Activated naive CD4-positive, alpha-beta T cell treated with anti-CD3 and anti-CD28 coated beads, Interleukin-2, amount 50 U/mL, for 24 hours (primary cell): Measurements from ENCODE around the gene TLCD3B.
A peak's percentile ranks its signal among the peaks of the same experiment; 100 is the strongest.
"Not testable (repeated sequence)": the region's sequence is repeated elsewhere in the genome, so short reads cannot be mapped to it uniquely, and the experiment has no call there.

ENCODE experiments used
- H3K27ac Mint-ChIP-seq: one replicate; pipeline ENCODE4 v1.8.0; 2021; ENCODE audit warnings: mild to moderate bottlenecking, mixed read lengths
- H3K27me3 Mint-ChIP-seq: one replicate; pipeline ENCODE4 v1.8.0; 2021; ENCODE audit warnings: mixed read lengths
- H3K36me3 Mint-ChIP-seq: one replicate; pipeline ENCODE4 v1.8.0; 2021; ENCODE audit warnings: mixed read lengths
- H3K4me1 Mint-ChIP-seq: one replicate; pipeline ENCODE4 v1.8.0; 2021; ENCODE audit warnings: mixed read lengths
- H3K4me3 Mint-ChIP-seq: one replicate; pipeline ENCODE4 v1.8.0; 2021; ENCODE audit warnings: mild to moderate bottlenecking, mixed read lengths
- H3K9me3 Mint-ChIP-seq: one replicate; pipeline ENCODE4 v1.8.0; 2021; ENCODE audit warnings: mixed read lengths

TLCD3B gene

DNA sequence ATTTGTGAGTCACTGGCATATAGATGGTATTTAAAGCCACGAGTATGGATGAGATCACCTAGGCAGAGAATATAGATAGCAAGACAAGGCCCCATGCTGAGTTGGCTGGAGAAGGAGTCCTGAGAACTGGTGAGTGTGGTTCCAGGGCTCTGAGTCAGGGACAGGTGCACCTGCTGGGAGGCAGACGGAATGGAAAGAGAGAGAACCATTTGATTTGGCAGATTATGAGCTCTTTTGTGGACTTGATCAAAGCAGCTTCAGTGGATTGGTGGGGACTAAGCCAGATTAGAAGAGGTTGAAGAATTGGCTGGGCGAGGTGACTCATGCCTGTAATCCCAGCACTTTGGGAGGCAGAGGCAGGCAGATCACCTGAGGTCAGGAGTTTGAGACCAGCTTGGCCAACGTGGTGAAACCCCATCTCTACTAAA is 12.3 kb downstream of the TLCD3B start:
- H3K27ac Mint-ChIP-seq, result no peak overlapping the region
- no peaks in the 10 kb centered on the region for H3K9me3 Mint-ChIP-seq
- H3K36me3 Mint-ChIP-seq, result no peaks in the 10 kb centered on the region
- H3K27me3 Mint-ChIP-seq, result no peaks in the 10 kb centered on the region
- peaks cover 6% of the 10 kb centered on the region for H3K4me1 Mint-ChIP-seq
- no peak overlapping the region for H3K4me3 Mint-ChIP-seq

DNA sequence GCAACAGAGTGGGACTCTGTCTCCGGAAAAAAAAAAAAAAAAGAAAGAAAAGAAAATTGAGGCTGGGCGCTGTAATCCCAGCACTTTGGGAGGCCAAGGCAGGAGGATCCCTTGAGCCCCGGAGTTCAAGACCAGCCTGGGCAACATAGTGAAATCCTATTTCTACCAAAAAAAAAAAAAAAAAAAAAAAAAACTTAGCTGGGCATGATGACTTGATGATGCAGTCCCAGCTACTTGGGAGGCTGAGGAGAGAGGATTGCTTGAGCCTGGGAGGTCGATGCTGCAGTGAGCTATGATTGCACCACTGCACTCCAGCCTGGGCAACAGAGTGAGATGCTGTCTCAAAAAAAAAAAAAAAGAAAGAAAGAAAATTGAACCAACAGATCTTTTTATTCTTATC is 13.1 kb downstream of the TLCD3B start:
- H3K4me1 Mint-ChIP-seq, H3K27ac Mint-ChIP-seq, H3K27me3 Mint-ChIP-seq, H3K9me3 Mint-ChIP-seq, H3K4me3 Mint-ChIP-seq, H3K36me3 Mint-ChIP-seq: not testable (repeated sequence)

DNA sequence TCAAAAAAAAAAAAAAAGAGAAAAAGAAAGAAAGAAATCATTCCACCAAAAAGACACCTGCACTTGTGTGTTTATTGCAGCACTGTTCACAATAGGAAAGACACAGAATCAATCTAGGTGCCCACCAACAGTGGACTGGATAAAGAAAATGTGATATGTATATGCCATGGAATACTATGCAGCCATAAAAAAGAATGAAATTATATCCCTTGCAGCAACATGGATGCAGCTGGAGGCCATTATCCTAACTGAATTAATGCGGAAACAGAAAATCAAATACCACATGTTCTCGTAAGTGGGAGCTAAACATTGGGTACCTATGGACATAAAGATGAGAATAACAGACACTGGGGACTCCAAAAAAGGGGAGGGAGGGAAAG is 13.8 kb downstream of the TLCD3B start:
- H3K4me3 Mint-ChIP-seq, result no peak overlapping the region
- no peak overlapping the region for H3K27ac Mint-ChIP-seq
- no peaks in the 10 kb centered on the region for H3K36me3 Mint-ChIP-seq
- H3K27me3 Mint-ChIP-seq, result no peaks in the 10 kb centered on the region
- H3K9me3 Mint-ChIP-seq, result no peaks in the 10 kb centered on the region
- H3K4me1 Mint-ChIP-seq, result peaks cover 6% of the 10 kb centered on the region

DNA sequence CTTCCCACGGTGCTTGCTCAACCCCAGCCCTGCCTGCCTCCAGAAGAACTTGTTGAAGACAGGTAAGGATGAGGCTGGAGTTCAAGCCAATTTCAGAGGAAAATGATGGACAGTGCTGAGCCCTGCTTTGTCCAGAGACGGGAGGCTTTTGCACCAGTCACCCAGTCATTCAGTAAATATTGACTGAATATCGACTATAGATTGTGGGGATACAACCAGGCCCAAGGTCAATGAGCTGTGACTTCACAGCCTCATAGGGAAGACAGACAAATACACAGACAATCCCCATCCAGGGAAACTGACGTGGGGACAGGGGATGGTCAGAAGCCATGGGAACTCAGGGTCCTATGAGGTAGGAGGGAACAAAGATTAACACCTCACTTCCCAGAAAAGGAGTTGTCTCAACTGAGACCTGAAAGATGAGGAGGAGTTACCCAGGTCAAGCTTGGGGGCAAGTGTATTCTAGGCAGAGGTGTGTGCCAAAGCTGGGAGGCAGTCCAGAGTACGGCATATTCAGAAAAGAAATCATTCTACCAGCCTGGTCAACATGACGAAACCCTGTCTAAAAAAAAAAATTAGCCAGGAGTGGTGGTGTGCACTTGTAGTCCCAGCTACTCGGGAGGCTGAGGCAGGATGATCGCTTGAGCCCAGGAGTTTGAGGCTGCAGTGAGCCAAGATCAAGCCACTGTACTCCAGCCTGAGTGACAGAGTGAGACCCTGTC is 14.4 kb downstream of the TLCD3B start:
- Mint-ChIP-seq H3K27ac (peak overlapping the region; percentile 46), H3K9me3 (no peaks in the 10 kb centered on the region), H3K4me3 (no peak overlapping the region), H3K4me1 (peaks cover 10% of the 10 kb centered on the region), H3K27me3 (peaks cover 2% of the 10 kb centered on the region), H3K36me3 (no peaks in the 10 kb centered on the region)

DNA sequence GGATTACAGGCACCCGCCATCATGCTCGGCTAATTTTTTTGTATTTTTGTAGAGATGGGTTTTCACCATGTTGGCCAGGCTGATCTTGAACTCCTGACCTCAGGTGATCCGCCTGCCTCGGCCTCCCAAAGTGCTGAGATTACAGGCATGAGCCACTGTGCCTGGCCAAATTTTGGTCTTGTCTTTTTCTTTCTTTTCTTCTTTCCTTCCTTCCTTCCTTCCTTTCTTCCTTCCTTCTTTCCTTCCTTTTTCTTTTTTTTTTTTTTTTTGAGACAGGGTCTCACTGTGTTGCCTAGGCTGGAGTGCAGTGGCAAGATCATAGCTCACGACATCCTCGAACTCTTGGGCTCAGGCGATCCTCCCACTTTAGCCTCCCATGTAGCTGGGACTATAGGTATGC is 15.6 kb downstream of the TLCD3B start:
- H3K9me3 Mint-ChIP-seq, H3K36me3 Mint-ChIP-seq, H3K4me1 Mint-ChIP-seq, H3K27me3 Mint-ChIP-seq, H3K4me3 Mint-ChIP-seq: not testable (repeated sequence)
- H3K27ac Mint-ChIP-seq, result peak overlapping the region; percentile 74

DNA sequence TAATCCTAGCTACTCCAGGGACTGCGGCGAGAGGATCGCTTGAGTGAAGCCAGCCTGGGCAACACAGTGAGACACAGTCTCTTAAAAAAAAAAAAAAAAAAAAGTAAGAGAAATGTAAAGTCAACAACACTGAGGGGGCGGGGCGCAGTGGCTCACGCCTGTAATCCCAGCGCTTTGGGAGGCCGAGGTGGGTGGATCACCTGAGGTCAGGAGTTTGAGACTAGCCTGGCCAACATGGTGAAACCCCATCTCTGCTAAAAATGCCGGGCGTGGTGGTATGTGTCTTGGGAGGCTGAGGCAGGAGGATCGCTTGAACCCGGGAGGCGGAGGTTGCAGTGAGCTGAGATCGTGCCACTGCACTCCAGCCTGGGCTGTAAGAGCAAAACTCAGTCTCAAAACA is 18.5 kb downstream of the TLCD3B start:
- H3K4me3 Mint-ChIP-seq, H3K27me3 Mint-ChIP-seq, H3K9me3 Mint-ChIP-seq, H3K36me3 Mint-ChIP-seq, H3K27ac Mint-ChIP-seq, H3K4me1 Mint-ChIP-seq: not testable (repeated sequence)

DNA sequence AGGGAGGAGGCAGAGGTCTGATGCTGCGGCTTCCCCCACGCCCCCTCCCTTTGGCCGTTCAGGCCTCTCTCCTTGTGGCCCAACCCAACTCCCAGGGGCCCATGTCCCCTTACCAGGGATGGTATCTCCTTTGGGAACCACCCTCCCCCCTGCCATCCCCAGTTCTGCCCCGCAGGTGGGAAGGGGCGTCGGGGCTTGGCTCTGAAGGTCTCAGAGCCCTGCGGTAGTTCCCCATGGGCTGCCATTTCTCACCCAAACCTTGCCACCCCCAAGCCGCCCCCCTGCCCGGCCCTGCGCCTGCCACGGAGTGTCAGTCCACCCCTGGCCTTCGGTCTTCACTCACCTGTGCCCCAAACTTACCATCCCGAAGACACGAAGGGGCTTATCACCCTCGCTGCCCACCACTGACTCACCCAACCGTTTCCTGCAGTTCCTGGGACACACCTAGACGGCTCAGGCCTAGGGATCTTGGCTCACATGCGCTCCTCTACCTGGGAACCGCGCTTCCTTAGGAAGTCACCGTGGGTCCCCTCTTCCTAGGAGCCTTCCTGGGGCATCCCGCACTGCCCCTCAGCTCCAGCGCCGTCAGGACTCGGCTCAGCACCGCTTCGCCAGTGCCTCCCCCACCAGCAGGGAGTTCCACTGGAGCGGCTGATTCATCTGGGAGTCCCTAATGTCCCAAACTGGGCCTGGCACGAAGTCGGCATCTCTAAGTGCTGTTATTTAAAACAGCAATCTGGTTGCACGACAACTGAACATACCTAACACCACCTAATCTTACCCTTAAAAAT is 19.2 kb downstream of the TLCD3B start:
- no peaks in the 10 kb centered on the region for H3K36me3 Mint-ChIP-seq
- H3K27me3 Mint-ChIP-seq, result peaks cover 5% of the 10 kb centered on the region
- peak overlapping the region; percentile 84 for H3K27ac Mint-ChIP-seq
- H3K4me1 Mint-ChIP-seq, result peaks cover 5% of the 10 kb centered on the region
- peak overlapping the region; percentile 85 for H3K4me3 Mint-ChIP-seq
- H3K9me3 Mint-ChIP-seq, result no peaks in the 10 kb centered on the region

DNA sequence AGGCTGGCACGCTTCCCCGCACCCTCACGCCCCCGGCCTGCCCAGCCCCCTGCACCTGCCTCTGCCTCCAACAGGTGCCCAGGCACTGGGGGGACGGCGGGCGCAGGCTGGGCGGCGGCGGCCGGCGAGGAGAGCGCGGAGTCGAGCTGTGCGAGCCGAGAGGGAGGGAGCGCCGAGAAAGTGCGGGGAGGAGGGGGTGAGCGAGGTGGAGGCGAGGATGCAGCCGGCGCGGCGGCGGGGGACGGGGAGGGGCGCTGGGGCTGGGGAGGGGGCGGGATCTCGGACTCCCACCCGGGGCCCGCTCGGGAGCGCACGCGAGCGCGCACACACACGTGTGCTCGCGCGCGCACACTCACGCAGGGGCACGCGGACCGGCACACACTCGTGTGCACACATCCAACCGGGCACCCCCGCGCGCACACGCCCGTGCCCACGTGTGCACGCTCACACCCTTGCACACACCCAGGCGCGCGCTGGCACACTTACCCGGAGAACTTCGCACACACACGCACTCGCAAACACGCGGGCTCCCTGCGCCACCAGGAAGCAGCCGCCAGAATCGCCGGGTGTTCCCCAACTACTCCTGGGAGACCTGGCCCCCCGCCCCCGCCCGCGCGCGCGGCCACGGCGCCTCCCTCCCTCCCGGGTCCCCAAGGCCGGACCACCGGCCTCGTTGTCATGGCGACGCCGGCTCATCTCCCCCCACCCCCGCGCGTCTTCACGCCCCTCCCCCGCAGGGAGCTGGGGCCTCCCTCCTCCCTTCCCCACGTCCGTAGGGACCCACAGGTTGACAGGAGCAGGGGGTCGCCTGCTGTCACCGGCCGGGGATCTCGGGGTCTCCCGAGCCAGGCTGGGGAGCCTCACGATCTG is 20.0 kb downstream of the TLCD3B start, which contains the start of gene DOC2A:
DOC2A (minus strand) TSS at position 184 of the 870 bp plus-strand sequence. CDS start 805 bp downstream, outside the sequence.
- Mint-ChIP-seq H3K4me3 (peak within 1 kb of the TSS; percentile 85), H3K27me3 (peaks cover 5% of the 10 kb centered on the region), H3K9me3 (no peaks in the 10 kb centered on the region), H3K36me3 (no peaks in the 10 kb centered on the region), H3K4me1 (peaks cover 5% of the 10 kb centered on the region), H3K27ac (no peak within 1 kb of the TSS)

DNA sequence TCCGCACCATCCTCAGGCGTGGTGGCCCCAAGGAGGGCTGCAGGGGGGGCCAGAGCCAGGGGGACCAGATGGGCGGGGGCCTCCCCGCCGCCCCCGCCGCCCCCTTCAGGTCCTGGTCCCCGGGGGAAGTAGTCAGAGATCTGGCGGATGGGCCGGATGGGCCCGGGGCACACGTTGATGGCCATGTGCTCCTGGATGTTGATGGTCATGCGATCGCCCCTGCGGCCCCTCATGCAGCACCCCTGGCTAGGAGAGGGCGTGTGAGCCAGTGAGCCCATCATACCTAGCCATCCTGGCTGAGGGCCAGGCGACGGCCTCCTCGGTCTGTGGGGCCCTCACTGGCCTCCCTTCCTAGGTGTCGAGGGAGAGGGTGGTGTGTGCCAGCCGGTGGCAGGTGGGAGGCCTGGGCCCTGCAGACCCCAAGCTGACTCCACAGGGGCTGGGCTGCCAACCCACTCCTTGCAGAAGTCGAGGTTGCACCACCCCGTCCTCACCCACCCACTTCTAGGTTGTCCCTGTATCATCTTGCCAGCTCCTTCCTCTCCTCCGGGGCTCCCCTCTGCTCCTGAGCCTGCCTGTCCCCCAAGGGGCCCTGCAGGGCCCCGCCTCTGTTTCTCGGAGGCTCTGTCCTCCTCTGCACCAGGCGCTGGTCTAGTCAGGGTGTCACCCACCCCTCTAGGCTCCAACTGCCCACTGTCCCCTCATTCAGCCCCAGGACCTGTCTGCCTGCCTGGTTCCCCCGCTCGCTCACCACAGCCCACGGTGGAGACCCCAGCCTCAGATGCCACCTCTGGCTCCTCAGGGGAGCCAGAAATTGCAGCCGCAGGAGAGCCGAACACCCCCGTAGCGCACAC is 20.9 kb downstream of the TLCD3B start:
- H3K27ac Mint-ChIP-seq, result no peak overlapping the region
- no peaks in the 10 kb centered on the region for H3K9me3 Mint-ChIP-seq
- peak overlapping the region; percentile 78 for H3K4me3 Mint-ChIP-seq
- peaks cover 5% of the 10 kb centered on the region for H3K4me1 Mint-ChIP-seq
- H3K27me3 Mint-ChIP-seq, result peaks cover 5% of the 10 kb centered on the region
- H3K36me3 Mint-ChIP-seq, result no peaks in the 10 kb centered on the region

DNA sequence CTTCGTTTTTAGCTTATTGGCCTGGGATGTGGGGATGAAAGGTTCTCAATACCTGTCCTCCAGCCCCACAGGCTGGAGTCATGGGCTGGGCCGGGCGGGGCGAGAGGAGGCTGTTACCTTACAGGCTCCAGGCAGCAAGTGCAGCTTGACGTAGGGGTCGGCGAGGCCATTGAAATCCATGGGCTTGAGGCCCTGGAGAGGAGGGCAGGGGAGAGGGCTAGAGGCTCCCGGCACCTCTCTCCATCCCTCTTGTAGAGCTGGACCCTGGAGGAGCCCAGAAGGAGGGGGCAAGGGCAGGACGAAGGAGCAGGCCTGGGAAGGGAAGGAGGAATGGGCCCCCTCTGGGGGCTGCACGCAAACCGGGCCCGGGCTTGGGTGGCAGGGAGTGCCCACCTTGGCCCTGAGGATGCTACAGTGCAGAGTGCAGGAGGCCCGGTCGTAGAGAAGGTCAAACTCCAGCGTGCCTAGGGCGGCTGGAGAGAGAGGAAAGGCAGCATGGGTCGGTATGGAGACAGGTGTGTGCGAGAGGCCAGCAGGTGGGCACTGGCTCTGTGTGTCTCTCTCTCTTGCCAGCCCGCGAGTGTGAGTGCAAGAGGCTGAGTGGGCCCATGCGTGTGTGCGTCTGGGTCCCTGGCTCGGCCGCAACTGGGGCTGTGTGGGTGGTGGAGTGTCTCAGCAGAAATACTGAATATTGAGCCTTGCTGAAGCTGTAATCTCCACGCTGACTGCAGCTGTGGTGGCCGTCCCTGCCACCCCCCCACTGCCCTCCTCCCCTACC is 21.8 kb downstream of the TLCD3B start:
- peak overlapping the region; percentile 30 for H3K27ac Mint-ChIP-seq
- no peak overlapping the region for H3K4me3 Mint-ChIP-seq
- H3K36me3 Mint-ChIP-seq, result no peaks in the 10 kb centered on the region
- H3K27me3 Mint-ChIP-seq, result peaks cover 5% of the 10 kb centered on the region
- H3K4me1 Mint-ChIP-seq, result peaks cover 5% of the 10 kb centered on the region
- H3K9me3 Mint-ChIP-seq, result no peaks in the 10 kb centered on the region

DNA sequence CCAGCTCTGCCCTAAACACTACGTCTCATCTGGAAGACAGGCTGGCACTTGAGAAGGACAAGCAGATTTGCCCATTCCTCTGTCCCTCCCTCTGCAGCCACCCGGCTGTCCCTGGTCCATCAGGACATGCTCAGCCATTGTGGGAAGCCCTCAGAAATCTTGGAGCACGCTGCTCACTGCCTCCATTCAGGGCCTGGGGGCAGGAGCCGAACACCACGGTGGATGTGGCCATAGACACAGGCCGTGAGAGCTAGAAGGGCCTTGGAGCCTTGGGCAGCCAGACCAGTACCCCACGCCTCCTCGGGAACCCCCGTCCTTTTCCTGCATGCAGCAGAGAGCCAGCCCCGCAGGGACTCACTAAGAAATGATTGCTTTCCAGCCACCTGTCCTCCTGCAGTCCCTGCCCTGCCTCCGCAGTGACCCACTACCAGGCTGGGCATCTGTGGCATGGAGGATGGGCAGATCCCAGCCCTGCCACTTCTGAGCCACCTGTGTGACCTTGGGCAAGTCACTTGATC is 23.6 kb downstream of the TLCD3B start:
- Mint-ChIP-seq H3K4me3 (no peak overlapping the region), H3K27ac (no peak overlapping the region), H3K4me1 (peaks cover 5% of the 10 kb centered on the region), H3K9me3 (no peaks in the 10 kb centered on the region), H3K27me3 (peaks cover 5% of the 10 kb centered on the region), H3K36me3 (no peaks in the 10 kb centered on the region)

DNA sequence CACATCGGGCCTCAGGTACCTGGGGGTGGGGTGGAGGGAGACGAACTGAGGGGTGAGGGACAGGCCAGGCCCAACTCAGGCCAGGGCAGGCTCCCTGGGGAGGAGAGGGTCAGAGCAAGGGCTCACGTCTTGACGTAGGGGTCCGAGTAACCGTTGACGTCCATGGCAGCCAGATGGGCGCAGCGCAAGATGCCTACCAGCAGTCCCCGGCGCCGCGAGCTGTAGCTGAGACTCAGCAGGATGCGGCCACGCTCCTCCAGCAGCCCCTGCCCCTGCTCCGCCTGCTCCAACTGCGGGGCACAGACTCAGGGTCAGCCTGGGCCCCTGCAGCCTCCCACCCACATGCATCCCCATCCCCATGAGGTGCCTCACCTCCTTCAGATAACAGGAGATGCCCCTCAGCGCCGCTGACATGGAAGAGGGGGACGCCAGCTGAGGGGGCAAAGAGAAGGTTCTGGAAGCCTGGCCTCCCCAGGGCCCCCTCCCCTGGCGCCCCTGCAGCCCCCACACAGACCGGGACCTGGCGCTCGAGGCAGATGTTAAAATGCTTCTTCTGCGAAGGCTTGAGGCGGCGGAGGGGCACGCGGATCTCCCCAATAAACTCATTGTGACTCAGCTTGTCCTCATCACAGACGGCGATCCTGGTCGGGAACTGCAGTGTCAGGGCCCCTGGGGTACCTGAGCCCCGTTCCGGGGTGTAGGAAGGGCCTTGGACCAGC is 24.3 kb downstream of the TLCD3B start:
- no peak overlapping the region for H3K27ac Mint-ChIP-seq
- no peaks in the 10 kb centered on the region for H3K36me3 Mint-ChIP-seq
- no peaks in the 10 kb centered on the region for H3K9me3 Mint-ChIP-seq
- peaks cover under 1% of the 10 kb centered on the region for H3K4me1 Mint-ChIP-seq
- no peak overlapping the region for H3K4me3 Mint-ChIP-seq
- H3K27me3 Mint-ChIP-seq, result peaks cover 3% of the 10 kb centered on the region

DNA sequence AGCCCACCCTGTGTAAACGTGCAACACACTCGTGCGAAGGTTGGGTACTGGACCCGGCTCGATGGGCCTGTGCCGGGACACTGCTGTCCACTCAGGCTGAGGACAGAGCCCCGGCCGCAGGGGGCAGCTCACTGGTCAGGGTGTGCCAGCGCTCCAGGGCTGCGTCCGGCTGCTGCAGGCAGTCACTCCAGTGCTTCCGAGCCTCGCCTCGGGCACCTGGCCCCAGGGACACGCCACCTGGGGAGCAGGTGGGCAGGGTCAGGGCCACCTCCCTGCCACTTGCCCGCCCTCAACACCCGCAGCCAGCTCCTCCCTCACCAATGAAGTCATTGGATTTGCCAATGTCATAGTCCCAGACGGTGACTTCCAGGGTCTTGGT is 25.0 kb downstream of the TLCD3B start:
- H3K4me3 Mint-ChIP-seq, result no peak overlapping the region
- H3K27me3 Mint-ChIP-seq, result peaks cover 3% of the 10 kb centered on the region
- no peak overlapping the region for H3K27ac Mint-ChIP-seq
- H3K36me3 Mint-ChIP-seq, result no peaks in the 10 kb centered on the region
- no peaks in the 10 kb centered on the region for H3K4me1 Mint-ChIP-seq
- H3K9me3 Mint-ChIP-seq, result no peaks in the 10 kb centered on the region
